Measurements from ENCODE around the gene CTBP1.

Gene CTBP1

GRCh38 chr4:1193206-1194009 is 55.5 kb downstream of the CTBP1 start:
- 100% methylated on average over 10 of the region's 28 CpGs for WGBS (ENCODE audit: insufficient coverage, insufficient read length)
- no peaks in the 10 kb centered on the region for H3K4me1 ChIP-seq (ENCODE audit: control insufficient read depth, insufficient read depth, low read length)
- DNase-seq (ENCODE audit: low read depth, low spot score), result no peak
- no peaks in the 10 kb centered on the region for H3K36me3 ChIP-seq (ENCODE audit: control insufficient read depth, insufficient read depth, low read length)
- no peak overlapping the region for H3K4me3 ChIP-seq (ENCODE audit: low read length)
- no peaks in the 10 kb centered on the region for H3K27me3 ChIP-seq (ENCODE audit: control insufficient read depth, insufficient read depth, low read length)
- H3K9me3 ChIP-seq (ENCODE audit: control insufficient read depth, insufficient read depth, low read length), result no peaks in the 10 kb centered on the region
- no peak overlapping the region for H3K27ac ChIP-seq (ENCODE audit: low read length)

- no peak for DNase-seq (ENCODE audit: low read depth, low spot score)
- no CpG with 5 or more reads among the region's 13 CpGs for WGBS (ENCODE audit: insufficient coverage, insufficient read length)
- Histone ChIP-seq H3K4me1 (ENCODE audit: control insufficient read depth, insufficient read depth, low read length) (no peaks in the 10 kb centered on the region), H3K9me3 (ENCODE audit: control insufficient read depth, insufficient read depth, low read length) (no peaks in the 10 kb centered on the region), H3K4me3 (ENCODE audit: low read length) (no peak overlapping the region), H3K27me3 (ENCODE audit: control insufficient read depth, insufficient read depth, low read length) (no peaks in the 10 kb centered on the region), H3K27ac (ENCODE audit: low read length) (no peak overlapping the region), H3K36me3 (ENCODE audit: control insufficient read depth, insufficient read depth, low read length) (no peaks in the 10 kb centered on the region)
These were observed 56.3 kb downstream of the CTBP1 start for GRCh38 chr4:1192493-1193205.

DNA sequence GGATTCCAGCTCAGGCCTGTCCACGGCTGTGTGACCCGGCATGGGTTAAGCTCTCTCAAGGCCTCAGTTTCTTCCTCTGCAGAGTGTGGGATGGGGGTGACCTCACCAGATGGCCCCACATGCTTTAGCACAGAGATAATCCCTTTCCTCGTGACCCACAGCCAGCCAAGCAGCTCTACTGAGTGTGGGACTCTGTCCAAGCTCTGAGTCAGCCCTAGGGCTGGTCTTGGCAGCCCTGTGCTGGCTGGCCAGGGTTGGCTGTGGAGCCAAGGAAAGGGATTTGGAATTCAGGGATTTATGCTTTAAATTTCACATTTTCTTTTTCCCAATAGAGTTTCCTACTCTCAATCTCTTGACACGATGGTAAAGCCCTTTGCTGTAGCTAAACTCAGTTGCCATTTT is 56.8 kb downstream of the CTBP1 start:
- Histone ChIP-seq H3K27ac (ENCODE audit: low read length) (no peak overlapping the region), H3K36me3 (ENCODE audit: control insufficient read depth, insufficient read depth, low read length) (no peaks in the 10 kb centered on the region), H3K9me3 (ENCODE audit: control insufficient read depth, insufficient read depth, low read length) (no peaks in the 10 kb centered on the region), H3K4me1 (ENCODE audit: control insufficient read depth, insufficient read depth, low read length) (no peaks in the 10 kb centered on the region), H3K4me3 (ENCODE audit: low read length) (no peak overlapping the region), H3K27me3 (ENCODE audit: control insufficient read depth, insufficient read depth, low read length) (no peaks in the 10 kb centered on the region)
- DNase-seq (ENCODE audit: low read depth, low spot score), result no peak
- no CpG with 5 or more reads among the region's 4 CpGs for WGBS (ENCODE audit: insufficient coverage, insufficient read length)

DNA sequence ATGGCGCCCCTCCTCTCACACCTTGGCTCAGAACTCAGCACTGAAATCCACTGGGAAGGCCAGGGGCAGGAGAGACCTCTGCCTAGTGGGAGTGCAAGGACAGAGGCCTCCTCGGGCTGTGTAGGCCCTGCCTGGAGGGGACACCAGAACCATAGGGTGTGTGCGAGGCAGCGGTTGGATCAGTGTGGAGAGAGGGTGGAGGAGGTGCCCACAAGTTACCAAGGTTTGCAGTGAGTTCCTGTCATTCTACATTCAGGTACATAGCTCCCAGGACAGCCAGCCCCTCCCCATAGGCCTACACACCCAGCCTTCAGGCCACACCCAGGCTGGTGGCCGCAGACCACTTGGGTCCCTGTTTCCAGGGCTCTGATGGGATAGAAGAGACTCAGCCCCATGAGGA is 57.3 kb downstream of the CTBP1 start:
- Histone ChIP-seq H3K4me1 (ENCODE audit: control insufficient read depth, insufficient read depth, low read length) (no peaks in the 10 kb centered on the region), H3K36me3 (ENCODE audit: control insufficient read depth, insufficient read depth, low read length) (no peaks in the 10 kb centered on the region), H3K27me3 (ENCODE audit: control insufficient read depth, insufficient read depth, low read length) (no peaks in the 10 kb centered on the region), H3K9me3 (ENCODE audit: control insufficient read depth, insufficient read depth, low read length) (no peaks in the 10 kb centered on the region), H3K27ac (ENCODE audit: low read length) (no peak overlapping the region), H3K4me3 (ENCODE audit: low read length) (no peak overlapping the region)
- WGBS (ENCODE audit: insufficient coverage, insufficient read length), result no CpG with 5 or more reads among the region's 5 CpGs
- no peak for DNase-seq (ENCODE audit: low read depth, low spot score)

- H3K27ac ChIP-seq (ENCODE audit: low read length), result no peak overlapping the region
- WGBS (ENCODE audit: insufficient coverage, insufficient read length), result no CpG with 5 or more reads among the region's 1 CpG
- DNase-seq (ENCODE audit: low read depth, low spot score), result no peak
These were observed 61.7 kb downstream of the CTBP1 start for GRCh38 chr4:1187182-1187581.

GRCh38 chr4:1183985-1184773 is 64.8 kb downstream of the CTBP1 start:
- Histone ChIP-seq H3K27me3 (ENCODE audit: control insufficient read depth, insufficient read depth, low read length) (no peaks in the 10 kb centered on the region), H3K4me1 (ENCODE audit: control insufficient read depth, insufficient read depth, low read length) (no peaks in the 10 kb centered on the region), H3K27ac (ENCODE audit: low read length) (no peak overlapping the region), H3K9me3 (ENCODE audit: control insufficient read depth, insufficient read depth, low read length) (no peaks in the 10 kb centered on the region), H3K36me3 (ENCODE audit: control insufficient read depth, insufficient read depth, low read length) (no peaks in the 10 kb centered on the region), H3K4me3 (ENCODE audit: low read length) (no peak overlapping the region)
- DNase-seq (ENCODE audit: low read depth, low spot score), result no peak
- WGBS (ENCODE audit: insufficient coverage, insufficient read length), result no CpG with 5 or more reads among the region's 6 CpGs

More at GRCh38 chr4:1187182-1187581, 61.7 kb downstream of the CTBP1 start:
- no peaks in the 10 kb centered on the region for H3K9me3 ChIP-seq (ENCODE audit: control insufficient read depth, insufficient read depth, low read length)
- H3K27me3 ChIP-seq (ENCODE audit: control insufficient read depth, insufficient read depth, low read length), result no peaks in the 10 kb centered on the region
- H3K4me1 ChIP-seq (ENCODE audit: control insufficient read depth, insufficient read depth, low read length), result no peaks in the 10 kb centered on the region
- H3K36me3 ChIP-seq (ENCODE audit: control insufficient read depth, insufficient read depth, low read length), result no peaks in the 10 kb centered on the region
- H3K4me3 ChIP-seq (ENCODE audit: low read length), result no peak overlapping the region

- H3K27ac ChIP-seq (ENCODE audit: low read length), result no peak overlapping the region
- H3K27me3 ChIP-seq (ENCODE audit: control insufficient read depth, insufficient read depth, low read length), result no peaks in the 10 kb centered on the region
- H3K4me3 ChIP-seq (ENCODE audit: low read length), result no peak overlapping the region
- no peaks in the 10 kb centered on the region for H3K36me3 ChIP-seq (ENCODE audit: control insufficient read depth, insufficient read depth, low read length)
- no peak for DNase-seq (ENCODE audit: low read depth, low spot score)
- H3K4me1 ChIP-seq (ENCODE audit: control insufficient read depth, insufficient read depth, low read length), result no peaks in the 10 kb centered on the region
- H3K9me3 ChIP-seq (ENCODE audit: control insufficient read depth, insufficient read depth, low read length), result no peaks in the 10 kb centered on the region
These were observed 66.6 kb downstream of the CTBP1 start for GRCh38 chr4:1182313-1182712.

DNA sequence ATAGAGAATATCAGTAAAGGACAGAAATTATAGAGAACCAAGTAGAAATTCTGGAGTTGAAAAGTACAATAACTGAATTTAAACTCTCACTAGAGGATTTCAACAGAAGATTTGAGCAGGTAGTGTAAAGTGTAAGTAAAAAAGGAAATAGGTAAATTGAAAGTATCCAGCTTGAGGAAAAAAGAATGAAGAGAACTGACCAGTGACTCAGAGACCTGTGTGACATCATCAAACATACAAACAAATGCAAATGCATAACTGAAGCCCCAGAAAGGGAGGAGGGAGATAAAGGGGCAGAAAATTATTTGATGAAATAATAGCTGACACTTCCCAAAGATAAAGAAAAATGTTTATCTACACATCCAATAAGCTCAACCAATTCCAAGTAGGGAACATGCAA is 68.3 kb downstream of the CTBP1 start:
- H3K27ac ChIP-seq (ENCODE audit: low read length), result no peak overlapping the region
- H3K4me1 ChIP-seq (ENCODE audit: control insufficient read depth, insufficient read depth, low read length), result no peaks in the 10 kb centered on the region
- no peaks in the 10 kb centered on the region for H3K36me3 ChIP-seq (ENCODE audit: control insufficient read depth, insufficient read depth, low read length)
- H3K4me3 ChIP-seq (ENCODE audit: low read length), result no peak overlapping the region
- H3K9me3 ChIP-seq (ENCODE audit: control insufficient read depth, insufficient read depth, low read length), result no peaks in the 10 kb centered on the region
- no peak for DNase-seq (ENCODE audit: low read depth, low spot score)
- H3K27me3 ChIP-seq (ENCODE audit: control insufficient read depth, insufficient read depth, low read length), result no peaks in the 10 kb centered on the region

DNA sequence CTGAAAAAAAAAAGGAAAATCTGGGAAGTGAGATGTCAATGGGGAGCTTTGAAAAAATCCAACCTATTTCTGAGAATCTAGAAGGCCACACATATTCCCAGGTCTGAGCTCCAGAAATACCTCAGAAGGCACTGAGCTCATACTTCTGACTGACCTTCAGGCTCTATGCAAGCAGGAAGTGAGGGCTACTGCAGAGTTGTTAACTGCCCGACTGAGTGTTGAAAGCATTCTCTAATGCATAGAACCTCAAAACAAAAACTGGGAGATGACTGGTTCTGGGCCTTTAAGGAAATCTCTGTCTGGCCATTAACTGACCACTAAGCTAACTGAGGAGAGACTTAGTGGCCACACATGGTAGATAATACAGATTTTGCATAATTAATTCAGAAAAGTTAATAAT is 69.0 kb downstream of the CTBP1 start:
- no CpG with 5 or more reads among the region's 1 CpG for WGBS (ENCODE audit: insufficient coverage, insufficient read length)
- H3K4me3 ChIP-seq (ENCODE audit: low read length), result no peak overlapping the region
- H3K27ac ChIP-seq (ENCODE audit: low read length), result no peak overlapping the region
- H3K36me3 ChIP-seq (ENCODE audit: control insufficient read depth, insufficient read depth, low read length), result no peaks in the 10 kb centered on the region
- H3K4me1 ChIP-seq (ENCODE audit: control insufficient read depth, insufficient read depth, low read length), result no peaks in the 10 kb centered on the region
- H3K27me3 ChIP-seq (ENCODE audit: control insufficient read depth, insufficient read depth, low read length), result no peaks in the 10 kb centered on the region
- no peak for DNase-seq (ENCODE audit: low read depth, low spot score)
- no peaks in the 10 kb centered on the region for H3K9me3 ChIP-seq (ENCODE audit: control insufficient read depth, insufficient read depth, low read length)

DNA sequence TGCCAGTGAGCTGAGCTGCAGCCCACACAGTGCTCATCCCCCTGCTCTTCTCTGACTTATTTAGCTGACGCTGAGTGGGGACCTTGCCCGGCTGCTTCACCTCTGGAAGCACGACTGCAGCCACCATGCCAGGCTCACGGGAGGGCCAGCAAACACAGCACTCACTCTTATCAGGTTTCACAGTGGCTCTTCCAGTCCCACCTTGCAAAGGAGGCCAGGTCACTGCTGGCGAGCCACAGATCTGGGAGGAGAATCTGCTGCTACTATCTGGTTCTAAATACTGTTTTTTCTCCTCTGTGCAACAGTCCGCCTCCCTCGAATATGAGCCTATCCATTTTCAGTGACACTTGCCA is 69.9 kb downstream of the CTBP1 start:
- Histone ChIP-seq H3K27ac (ENCODE audit: low read length) (no peak overlapping the region), H3K4me1 (ENCODE audit: control insufficient read depth, insufficient read depth, low read length) (no peaks in the 10 kb centered on the region), H3K36me3 (ENCODE audit: control insufficient read depth, insufficient read depth, low read length) (no peaks in the 10 kb centered on the region), H3K9me3 (ENCODE audit: control insufficient read depth, insufficient read depth, low read length) (no peaks in the 10 kb centered on the region), H3K27me3 (ENCODE audit: control insufficient read depth, insufficient read depth, low read length) (no peaks in the 10 kb centered on the region), H3K4me3 (ENCODE audit: low read length) (no peak overlapping the region)
- no CpG with 5 or more reads among the region's 7 CpGs for WGBS (ENCODE audit: insufficient coverage, insufficient read length)
- no peak for DNase-seq (ENCODE audit: low read depth, low spot score)
